ENCODE measurements around the gene PTGER1.
"Not testable (repeated sequence)": the region's sequence is repeated elsewhere in the genome, so short reads cannot be mapped to it uniquely, and the experiment has no call there.

Gene PTGER1

GRCh38 chr19:14474827-14475226 is 327 bp downstream of the PTGER1 start:
- DNase-seq (ENCODE audit: low spot score): no peak

GRCh38 chr19:14473978-14474578 is 1.1 kb downstream of the PTGER1 start:
- no peak for DNase-seq (ENCODE audit: low spot score)

- no peak for DNase-seq (ENCODE audit: low spot score)
Measured at GRCh38 chr19:14473073-14473977, 1.8 kb downstream of the PTGER1 start.

GRCh38 chr19:14472202-14472938 is 2.8 kb downstream of the PTGER1 start:
- peak; percentile 52 for DNase-seq (ENCODE audit: low spot score)

- no peak for DNase-seq (ENCODE audit: low spot score)
Measured at GRCh38 chr19:14471436-14472187, 3.5 kb downstream of the PTGER1 start.

- DNase-seq (ENCODE audit: low spot score): no peak
Measured at GRCh38 chr19:14470031-14470876, 4.9 kb downstream of the PTGER1 start.

GRCh38 chr19:14467816-14468215 is 7.3 kb downstream of the PTGER1 start:
- no peak for DNase-seq (ENCODE audit: low spot score)

- DNase-seq (ENCODE audit: low spot score): no peak
Measured at GRCh38 chr19:14467391-14467790, 7.8 kb downstream of the PTGER1 start.

GRCh38 chr19:14463747-14464146 is 11.4 kb downstream of the PTGER1 start:
- DNase-seq (ENCODE audit: low spot score): no peak

GRCh38 chr19:14462401-14462800 is 12.8 kb downstream of the PTGER1 start:
- not testable (repeated sequence) for DNase-seq (ENCODE audit: low spot score)

- no peak for DNase-seq (ENCODE audit: low spot score)
Measured at GRCh38 chr19:14460935-14461334, 14.2 kb downstream of the PTGER1 start.

- DNase-seq (ENCODE audit: low spot score): no peak
Measured at GRCh38 chr19:14459703-14460102, 15.5 kb downstream of the PTGER1 start.

- not testable (repeated sequence) for DNase-seq (ENCODE audit: low spot score)
Measured at GRCh38 chr19:14452303-14452702, 22.9 kb downstream of the PTGER1 start.

GRCh38 chr19:14450876-14451275 is 24.3 kb downstream of the PTGER1 start:
- DNase-seq (ENCODE audit: low spot score): no peak

- DNase-seq (ENCODE audit: low spot score): peak; percentile 41
Measured at GRCh38 chr19:14450168-14450874, 24.8 kb downstream of the PTGER1 start.

GRCh38 chr19:14449321-14449720 is 25.8 kb downstream of the PTGER1 start:
- no peak for DNase-seq (ENCODE audit: low spot score)

GRCh38 chr19:14446336-14447036 is 28.7 kb downstream of the PTGER1 start:
- DNase-seq (ENCODE audit: low spot score): no peak

GRCh38 chr19:14443632-14444216 is 31.4 kb downstream of the PTGER1 start:
- DNase-seq (ENCODE audit: low spot score): no peak
